H9 (cell line): ENCODE results near the gene TENM3. TPM values are rescaled to one million over a fixed set of nuclear protein-coding genes. Genes with fewer than 3 reads are reported as not detected.

ENCODE experiments used
- DNase-seq: peaks from one replicate; pipeline ENCODE4 v3.0.0-alpha.2; 2017
- H2AFZ ChIP-seq: one replicate; pipeline ENCODE4 v1.6.1; 2013; ENCODE audit warnings: mild to moderate bottlenecking, low read length, control low read depth, moderate library complexity
- H2AK5ac ChIP-seq: 2 replicates; pipeline ENCODE4 v1.6.1; 2013; ENCODE audit warnings: low read length, control low read depth, mixed read lengths; ENCODE audit not compliant: insufficient read length
- H2BK120ac ChIP-seq: one replicate; pipeline ENCODE4 v1.6.1; 2013; ENCODE audit warnings: low read depth, mild to moderate bottlenecking, low read length, control low read depth, inconsistent platforms; ENCODE audit not compliant: poor library complexity, severe bottlenecking
- H2BK12ac ChIP-seq: 2 replicates; pipeline ENCODE4 v1.6.1; 2013; ENCODE audit warnings: low read length, control low read depth, mixed read lengths, low read depth; ENCODE audit not compliant: insufficient read length
- H2BK15ac ChIP-seq: 2 replicates; pipeline ENCODE4 v1.6.1; 2013; ENCODE audit warnings: low read depth, low read length, control low read depth
- H2BK20ac ChIP-seq: one replicate; pipeline ENCODE4 v1.6.1; 2013; ENCODE audit warnings: low read depth, mild to moderate bottlenecking, low read length, control low read depth, inconsistent platforms; ENCODE audit not compliant: poor library complexity, severe bottlenecking
- H2BK5ac ChIP-seq: 2 replicates; pipeline ENCODE4 v1.6.1; 2013; ENCODE audit warnings: low read length, control low read depth, mixed read lengths; ENCODE audit not compliant: insufficient read length
- H3K14ac ChIP-seq: 2 replicates; pipeline ENCODE4 v1.6.1; 2013; ENCODE audit warnings: low read length, control low read depth; ENCODE audit not compliant: insufficient read depth
- H3K18ac ChIP-seq: 2 replicates; pipeline ENCODE4 v1.6.1; 2013; ENCODE audit warnings: low read depth, mild to moderate bottlenecking, mixed read lengths, low read length, control low read depth; ENCODE audit not compliant: insufficient read length
- H3K23ac ChIP-seq: 2 replicates; pipeline ENCODE4 v1.6.1; 2013; ENCODE audit warnings: low read length, control low read depth, mixed read lengths, low read depth; ENCODE audit not compliant: insufficient read length
- H3K23me2 ChIP-seq: 2 replicates; pipeline ENCODE4 v1.6.1; 2013; ENCODE audit warnings: low read depth, mild to moderate bottlenecking, mixed read lengths, low read length, control low read depth; ENCODE audit not compliant: insufficient read length, poor library complexity, severe bottlenecking
- H3K27ac ChIP-seq: 2 replicates; pipeline ENCODE4 v1.5.1; 2013; ENCODE audit warnings: low read length, control low read depth, mixed read lengths, low read depth; ENCODE audit not compliant: insufficient read length
- H3K27me3 ChIP-seq: 2 replicates; pipeline ENCODE4 v1.6.1; 2013; ENCODE audit warnings: low read length, control low read depth, inconsistent platforms; ENCODE audit not compliant: insufficient read depth
- H3K4ac ChIP-seq: 2 replicates; pipeline ENCODE4 v1.6.1; 2013; ENCODE audit warnings: low read depth, mild to moderate bottlenecking, control low read depth, inconsistent platforms, low read length, moderate library complexity
- H3K4me1 ChIP-seq: 2 replicates; pipeline ENCODE4 v1.6.1; 2013; ENCODE audit warnings: low read length, control low read depth, inconsistent platforms; ENCODE audit not compliant: insufficient read depth
- H3K4me2 ChIP-seq: 2 replicates; pipeline ENCODE4 v1.6.1; 2013; ENCODE audit warnings: low read length, control low read depth, mixed read lengths; ENCODE audit not compliant: insufficient read length, insufficient read depth
- H3K56ac ChIP-seq: 2 replicates; pipeline ENCODE4 v1.6.1; 2013; ENCODE audit warnings: low read depth, mild to moderate bottlenecking, mixed read lengths, low read length, control low read depth; ENCODE audit not compliant: insufficient read length
- H3K79me1 ChIP-seq: 2 replicates; pipeline ENCODE4 v1.6.1; 2013; ENCODE audit warnings: low read depth, mild to moderate bottlenecking, moderate library complexity, low read length, control low read depth, inconsistent platforms; ENCODE audit not compliant: insufficient read depth, poor library complexity, severe bottlenecking
- H3K79me2 ChIP-seq: 2 replicates; pipeline ENCODE4 v1.6.1; 2013; ENCODE audit warnings: low read length, control low read depth, inconsistent platforms; ENCODE audit not compliant: insufficient read depth
- H3K9ac ChIP-seq: 2 replicates; pipeline ENCODE4 v1.6.1; 2013; ENCODE audit warnings: low read length, control low read depth, mixed read lengths; ENCODE audit not compliant: insufficient read length; ENCODE audit errors: extremely low read depth
- H3K9me3 ChIP-seq: one replicate; pipeline ENCODE4 v1.6.1; 2013; ENCODE audit warnings: low read depth, low read length, inconsistent platforms; ENCODE audit not compliant: control insufficient read depth
- H3T11ph ChIP-seq: one replicate; pipeline ENCODE4 v1.6.1; 2013; ENCODE audit warnings: mild to moderate bottlenecking, low read length, control low read depth, inconsistent platforms
- H4K20me1 ChIP-seq: one replicate; pipeline ENCODE4 v1.6.1; 2013; ENCODE audit not compliant: control insufficient read depth, insufficient read length, insufficient read depth
- H4K5ac ChIP-seq: 2 replicates; pipeline ENCODE4 v1.6.1; 2013; ENCODE audit warnings: low read depth, mild to moderate bottlenecking, mixed read lengths, low read length, control low read depth; ENCODE audit not compliant: insufficient read length
- H4K8ac ChIP-seq: replicated peaks from 2 replicates; pipeline ENCODE4 v1.6.1; 2013; ENCODE audit warnings: low read length, control low read depth, mixed read lengths, low read depth; ENCODE audit not compliant: insufficient read length
- H4K91ac ChIP-seq: 2 replicates; pipeline ENCODE4 v1.6.1; 2013; ENCODE audit warnings: low read depth, mild to moderate bottlenecking, moderate library complexity, mixed read lengths, low read length, control low read depth; ENCODE audit not compliant: insufficient read length
- H3K27ac Mint-ChIP-seq, 3 experiments: 2 replicates in 2 of 3; 3 replicates in 1 of 3; pipeline ENCODE4 v1.8.0; 2020 to 2021; ENCODE audit warnings: mixed read lengths in 3 of 3, mild to moderate bottlenecking in 1 of 3, moderate library complexity in 1 of 3
- H3K27me3 Mint-ChIP-seq: 2 replicates; pipeline ENCODE4 v1.8.0; 2021; ENCODE audit warnings: low read depth, mild to moderate bottlenecking, moderate library complexity, mixed read lengths
- H3K36me3 Mint-ChIP-seq, 3 experiments: 2 replicates in 2 of 3; 3 replicates in 1 of 3; pipeline ENCODE4 v1.8.0; 2020 to 2021; ENCODE audit warnings: low read depth in 3 of 3, mixed read lengths in 3 of 3; ENCODE audit not compliant: insufficient read depth in 1 of 3
- H3K4me1 Mint-ChIP-seq, 2 experiments: 2 replicates each; pipeline ENCODE4 v1.8.0; 2020; ENCODE audit warnings: mixed read lengths in 2 of 2
- H3K4me3 Mint-ChIP-seq, 2 experiments: 2 replicates in 1 of 2; 3 replicates in 1 of 2; pipeline ENCODE4 v1.8.0; 2020 to 2021; ENCODE audit warnings: mild to moderate bottlenecking in 2 of 2, mixed read lengths in 2 of 2, moderate library complexity in 1 of 2
- H3K9me3 Mint-ChIP-seq, 2 experiments: 2 replicates in 1 of 2; 3 replicates in 1 of 2; pipeline ENCODE4 v1.8.0; 2020; ENCODE audit warnings: mild to moderate bottlenecking in 2 of 2, mixed read lengths in 2 of 2, moderate library complexity in 1 of 2
- CTCF ChIP-seq: fragments of 200-600 bp; sonication (generic); conservative IDR thresholded peaks from 3 replicates; pipeline ENCODE4 v1.8.0; 2021; ENCODE audit warnings: antibody characterized with exemption, mild to moderate bottlenecking
- WGBS: extraction: QIAGEN DNeasy Blood & Tissue Kit; methylation state at CpG from one replicate; pipeline ENCODE4 v1.1.7; 2013; ENCODE audit warnings: missing lambda C conversion rate, low lambda C conversion rate, mixed read lengths; ENCODE audit not compliant: insufficient read length; ENCODE audit errors: extremely low coverage; 5-methylcytosine and 5-hydroxymethylcytosine counted together
- total RNA-seq: library from RNA; stranded (reverse); gene quantifications from 2 replicates; pipeline ENCODE4 v1.2.1, GENCODE V29; 2021

TENM3 gene
- total RNA-seq, 1 experiment from 2014 or later, result 49.6 TPM

DNA sequence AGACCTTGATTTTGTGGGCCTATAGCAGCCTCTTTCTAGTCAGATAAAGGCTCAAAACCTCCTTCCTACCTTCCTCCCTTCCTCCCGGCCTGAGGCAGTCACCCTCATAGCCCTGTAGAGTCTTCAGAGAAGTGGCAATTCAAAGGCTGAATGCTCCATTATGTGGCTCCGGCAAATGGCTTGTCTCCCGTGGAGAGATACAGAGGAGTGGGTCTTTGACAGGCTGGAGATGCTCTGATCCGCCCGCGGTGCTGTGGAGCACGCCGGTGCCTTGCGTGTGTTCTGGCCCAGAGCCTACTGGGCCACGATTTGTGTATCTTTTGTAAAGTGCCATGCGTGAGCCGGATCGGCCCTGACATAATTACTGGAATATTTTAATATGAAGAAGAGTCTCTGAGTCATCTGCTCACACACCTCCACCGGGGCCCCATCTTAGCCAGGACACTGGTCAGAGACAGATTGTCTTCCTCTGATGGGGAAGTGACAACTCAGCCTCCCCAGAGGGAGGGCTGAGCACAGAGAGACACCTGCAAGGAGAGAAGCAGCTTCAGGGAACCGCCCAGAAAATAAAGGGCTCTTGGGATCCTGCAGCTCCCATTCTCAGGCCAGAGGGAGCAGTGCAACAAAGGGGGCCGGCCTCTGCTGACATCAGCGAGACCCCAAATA lies 585.3 kb downstream of the TENM3 start:
- H3K18ac ChIP-seq, result no peak overlapping the region
- H3K27me3 ChIP-seq, result no peaks in the 10 kb centered on the region
- no peaks in the 10 kb centered on the region for H4K20me1 ChIP-seq
- no peak overlapping the region for H2AK5ac ChIP-seq
- H4K91ac ChIP-seq, result no peak overlapping the region
- no CpG with 5 or more reads among the region's 17 CpGs for WGBS
- H4K8ac ChIP-seq, result no peak overlapping the region
- Mint-ChIP-seq H3K4me3 (no peak overlapping the region), H3K27me3 (peaks cover 2% of the 10 kb centered on the region; the same call in 1 of the 2 replicates), H3K27ac (no peak overlapping the region), H3K4me1 (peaks cover 29 to 33% of the 10 kb centered on the region in 2 experiments), H3K36me3 (peaks cover 0 to 4% (median 2%) of the 10 kb centered on the region in 3 experiments; a peak in 4 of 7 replicates), H3K9me3 (peaks cover 4 to 6% of the 10 kb centered on the region in 2 experiments)
- H4K5ac ChIP-seq, result no peak overlapping the region
- no peak overlapping the region for H3K9ac ChIP-seq
- H3K79me1 ChIP-seq, result no peaks in the 10 kb centered on the region
- H3K9me3 ChIP-seq, result no peaks in the 10 kb centered on the region
- no peak overlapping the region for H3K4ac ChIP-seq
- H3K23ac ChIP-seq, result no peak overlapping the region
- no peaks in the 10 kb centered on the region for H3K79me2 ChIP-seq
- H3K4me1 ChIP-seq, result no peaks in the 10 kb centered on the region
- no peak for DNase-seq
- no peak overlapping the region for H2AFZ ChIP-seq
- no peak overlapping the region for H3K4me2 ChIP-seq
- H3T11ph ChIP-seq, result no peak overlapping the region
- no peak overlapping the region for H2BK5ac ChIP-seq
- no peak for TF ChIP-seq CTCF
- H3K56ac ChIP-seq, result no peak overlapping the region
- no peak overlapping the region for H3K14ac ChIP-seq
- no peak overlapping the region for H2BK12ac ChIP-seq
- no peak overlapping the region for H2BK15ac ChIP-seq
- no peaks in the 10 kb centered on the region for H3K23me2 ChIP-seq
- H2BK20ac ChIP-seq, result no peak overlapping the region
- H2BK120ac ChIP-seq, result no peak overlapping the region
- H3K27ac ChIP-seq, result no peak overlapping the region
